Testis (tissue), 3 donors: Measurements from ENCODE around the gene DAB1. TPM values are rescaled to one million over a fixed set of nuclear protein-coding genes. Genes with fewer than 3 reads are reported as not detected.
A peak's percentile ranks its signal among the peaks of the same experiment; 100 is the strongest.

Experiments
- DNase-seq: peaks from one replicate; pipeline ENCODE4 v3.0.0-alpha.2; 2019
- H3K27ac ChIP-seq, 2 donors: fragments of 200-600 bp; sonication (generic); one replicate each; pipeline ENCODE4 v1.5.1; 2019
- H3K27me3 ChIP-seq: fragments of 200-600 bp; sonication (generic); one replicate; pipeline ENCODE4 v1.5.1; 2019
- H3K36me3 ChIP-seq: fragments of 200-600 bp; sonication (generic); one replicate; pipeline ENCODE4 v1.5.1; 2017; ENCODE audit warnings: low read depth; ENCODE audit errors: missing control alignments
- H3K4me1 ChIP-seq: fragments of 200-600 bp; sonication (generic); one replicate; pipeline ENCODE4 v1.5.1; 2019
- H3K4me3 ChIP-seq, 2 donors: fragments of 200-600 bp; sonication (generic); one replicate each; pipeline ENCODE4 v1.5.1; 2017 to 2019
- H3K9me3 ChIP-seq: fragments of 200-600 bp; sonication (generic); one replicate; pipeline ENCODE4 v1.5.1; 2017
- POLR2A ChIP-seq: fragments of 450-650 bp; IDR thresholded peaks from one replicate; pipeline ENCODE4 v1.6.1; 2017; ENCODE audit warnings: antibody characterized with exemption, mild to moderate bottlenecking, moderate library complexity
- WGBS, 2 donors: methylation state at CpG; one replicate each; pipeline ENCODE4 v1.1.5; 2018; 5-methylcytosine and 5-hydroxymethylcytosine counted together
- intact Hi-C: fragments of 100-400 bp; cut with DNase I; formaldehyde crosslinking; loops from one replicate; pipeline ENCODE4 v1.15.1; 2023; ENCODE audit warnings: low total_unique reads
- polyA plus RNA-seq: library from polyadenylated mRNA; stranded (reverse); fragments of 350-450 nt; fragmentation: Illumina TruSeq; extraction: RNeasy Lipid Tissue Mini Kit (QIAGEN cat#74804); gene quantifications from one replicate; pipeline ENCODE4 v1.2.3, GENCODE V29; 2014; ENCODE audit warnings: low read depth, low replicate concordance; ENCODE audit not compliant: insufficient read depth
- total RNA-seq, 2 donors: library from RNA; depleted of rRNA; stranded (reverse); fragments of >200 nt; gene quantifications; one replicate each; pipeline ENCODE4 v1.2.3, GENCODE V29; 2016
- TF ChIP-seq, protein P1 (sequence below), 3 experiments: fragments of 450-650 bp in 2 of 3; fragments of 200-600 bp in 1 of 3; sonication (generic) in 1 of 3; IDR thresholded peaks; one replicate each; pipeline ENCODE4 v1.5.1; 2016 to 2019; ENCODE audit warnings: antibody characterized with exemption in 3 of 3, mild to moderate bottlenecking in 2 of 3, moderate library complexity in 1 of 3

Gene DAB1
- total and polyA plus RNA-seq, 3 donors from 2014 or later = 0.79 to 1.7 (median 1.2) TPM

DNA sequence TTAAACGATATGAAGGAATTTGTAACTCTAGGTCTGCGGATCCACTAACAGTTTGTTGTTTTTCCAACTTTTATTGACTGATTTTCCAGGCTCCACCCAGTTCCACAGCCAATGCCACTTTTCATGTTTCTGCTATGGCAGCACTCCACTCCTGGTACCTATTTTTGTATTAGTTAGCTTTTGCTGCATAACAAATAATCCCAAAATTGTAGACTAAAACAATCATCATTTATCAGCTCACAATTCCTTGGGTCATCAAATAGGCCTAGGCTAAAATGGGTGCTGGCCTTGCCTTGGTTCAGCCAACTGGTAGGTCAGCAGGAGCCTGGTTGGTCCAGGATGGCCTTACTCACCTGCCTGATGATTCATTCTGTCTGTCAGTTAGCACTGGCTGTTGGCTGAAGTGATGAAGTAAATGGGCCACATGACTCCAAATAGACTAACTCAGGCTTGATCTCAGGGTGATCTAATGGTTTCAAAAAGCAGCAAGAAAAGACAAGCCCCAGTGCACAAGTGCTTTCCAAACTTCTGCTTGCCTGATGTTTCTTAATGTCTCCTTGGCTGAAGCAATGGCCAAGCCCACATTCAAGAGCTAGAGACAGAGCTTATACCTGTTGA lies 454.9 kb downstream of the DAB1 start:
- Histone ChIP-seq H3K27ac (no peak overlapping the region), H3K4me3 (no peak overlapping the region), H3K36me3 (no peaks in the 10 kb centered on the region), H3K9me3 (no peaks in the 10 kb centered on the region), H3K27me3 (no peaks in the 10 kb centered on the region), H3K4me1 (no peaks in the 10 kb centered on the region)
- no peak for DNase-seq
- intact Hi-C loops = no loop called here
- 72 to 77% methylated on average over 2 of the region's 2 CpGs for WGBS, 2 donors
- TF ChIP-seq, protein P1, sequence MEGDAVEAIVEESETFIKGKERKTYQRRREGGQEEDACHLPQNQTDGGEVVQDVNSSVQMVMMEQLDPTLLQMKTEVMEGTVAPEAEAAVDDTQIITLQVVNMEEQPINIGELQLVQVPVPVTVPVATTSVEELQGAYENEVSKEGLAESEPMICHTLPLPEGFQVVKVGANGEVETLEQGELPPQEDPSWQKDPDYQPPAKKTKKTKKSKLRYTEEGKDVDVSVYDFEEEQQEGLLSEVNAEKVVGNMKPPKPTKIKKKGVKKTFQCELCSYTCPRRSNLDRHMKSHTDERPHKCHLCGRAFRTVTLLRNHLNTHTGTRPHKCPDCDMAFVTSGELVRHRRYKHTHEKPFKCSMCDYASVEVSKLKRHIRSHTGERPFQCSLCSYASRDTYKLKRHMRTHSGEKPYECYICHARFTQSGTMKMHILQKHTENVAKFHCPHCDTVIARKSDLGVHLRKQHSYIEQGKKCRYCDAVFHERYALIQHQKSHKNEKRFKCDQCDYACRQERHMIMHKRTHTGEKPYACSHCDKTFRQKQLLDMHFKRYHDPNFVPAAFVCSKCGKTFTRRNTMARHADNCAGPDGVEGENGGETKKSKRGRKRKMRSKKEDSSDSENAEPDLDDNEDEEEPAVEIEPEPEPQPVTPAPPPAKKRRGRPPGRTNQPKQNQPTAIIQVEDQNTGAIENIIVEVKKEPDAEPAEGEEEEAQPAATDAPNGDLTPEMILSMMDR (IDR thresholded peaks at IDR 0.05) = no peak
- TF ChIP-seq POLR2A = no peak

DNA sequence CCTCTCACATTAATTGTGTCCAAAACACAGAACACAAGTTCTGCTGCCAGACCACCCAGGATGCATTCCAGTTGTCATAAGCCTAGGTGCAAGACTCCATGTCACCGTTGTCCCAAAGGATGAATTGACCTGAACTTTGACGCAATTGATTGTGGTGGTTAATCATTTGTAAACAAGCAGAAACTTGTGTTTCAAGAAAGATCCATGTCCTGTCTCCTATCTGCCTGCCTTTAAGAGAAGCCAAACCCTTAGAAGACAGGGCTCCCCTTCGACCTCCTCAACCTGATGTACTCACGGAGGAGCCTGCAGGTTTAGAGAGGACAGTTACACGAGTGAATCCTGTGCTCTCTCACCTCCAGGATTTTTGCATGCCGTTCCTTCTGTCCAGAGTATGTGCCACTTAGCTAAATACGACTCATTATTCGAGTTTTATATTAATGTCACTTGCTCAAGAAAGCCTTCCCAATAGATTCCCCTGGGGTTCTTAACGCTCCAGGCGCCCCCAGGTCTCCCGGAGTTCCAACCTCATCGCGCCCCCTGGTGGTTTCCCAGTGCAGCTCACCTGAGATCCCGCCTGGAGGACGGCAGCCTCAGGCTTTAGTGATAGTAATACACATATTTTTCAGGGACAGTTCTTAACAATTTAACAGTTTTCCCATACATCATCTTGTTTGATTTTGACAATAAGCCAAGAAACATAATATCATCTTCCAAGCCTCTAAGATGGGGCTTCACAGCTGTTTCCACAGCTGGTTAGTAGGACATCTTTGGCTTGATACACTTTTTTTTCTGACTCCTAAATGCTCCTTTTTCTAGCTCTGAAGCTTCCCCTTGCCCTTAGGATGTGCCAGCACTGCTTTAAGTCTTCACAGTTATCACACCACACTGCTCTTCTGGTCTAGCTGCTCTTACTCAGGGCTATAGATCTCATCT lies 455.7 kb downstream of the DAB1 start:
- H3K4me3 ChIP-seq = no peak overlapping the region
- intact Hi-C loops = no loop called here
- WGBS, 2 donors = 39 to 40% methylated on average over 15 of the region's 15 CpGs

DNA sequence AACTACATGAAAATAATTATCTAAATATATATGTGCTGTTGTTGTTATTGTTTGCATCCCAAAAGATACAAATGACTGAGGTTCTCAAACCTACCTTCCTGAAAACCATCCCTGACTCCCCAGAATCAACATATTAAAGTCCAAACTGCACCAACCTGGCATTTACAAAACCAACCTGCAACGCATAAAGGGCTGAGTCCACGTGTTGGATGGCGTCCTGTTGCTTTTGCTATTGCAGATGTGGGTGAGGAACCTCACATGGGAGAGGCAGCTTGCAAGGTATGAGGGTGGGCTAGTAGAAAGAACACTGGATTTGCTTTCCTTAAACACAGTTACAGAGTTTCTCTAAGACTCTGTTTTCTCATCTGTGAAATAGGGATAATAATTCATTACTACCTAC lies 456.5 kb downstream of the DAB1 start:
- Histone ChIP-seq H3K36me3 (no peaks in the 10 kb centered on the region), H3K27ac (no peak overlapping the region), H3K4me3 (no peak overlapping the region), H3K9me3 (no peaks in the 10 kb centered on the region), H3K4me1 (no peaks in the 10 kb centered on the region), H3K27me3 (no peaks in the 10 kb centered on the region)
- WGBS, 2 donors = 67 to 75% methylated on average over 3 of the region's 3 CpGs
- TF ChIP-seq POLR2A = no peak
- TF ChIP-seq, protein P1 (IDR thresholded peaks at IDR 0.05) = no peak
- intact Hi-C loops = no loop called here
- no peak for DNase-seq

More for the DNA sequence above, 455.7 kb downstream of the DAB1 start:
- Histone ChIP-seq H3K36me3 (no peaks in the 10 kb centered on the region), H3K9me3 (no peaks in the 10 kb centered on the region), H3K27ac (no peak overlapping the region), H3K4me1 (no peaks in the 10 kb centered on the region), H3K27me3 (no peaks in the 10 kb centered on the region)
- TF ChIP-seq, protein P1 (IDR thresholded peaks at IDR 0.05) = peak; percentile 33 to 67 (median 60)
- no peak for TF ChIP-seq POLR2A
- DNase-seq = peak; percentile 67

DNA sequence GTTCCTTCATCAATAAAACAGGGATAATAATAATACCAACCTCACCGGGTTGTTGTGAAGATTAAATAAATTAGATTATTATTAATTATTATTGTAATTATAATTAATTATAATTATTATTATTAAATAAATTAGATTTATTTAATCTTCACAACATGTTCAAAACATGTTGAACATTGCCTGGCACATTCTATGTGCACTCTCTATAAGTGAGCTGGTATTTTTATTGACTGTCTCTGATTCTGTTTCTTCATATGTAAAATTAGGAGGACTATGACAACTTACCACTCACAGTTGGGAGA lies 457.2 kb downstream of the DAB1 start:
- no peak for TF ChIP-seq POLR2A
- TF ChIP-seq, protein P1 (IDR thresholded peaks at IDR 0.05) = no peak
- Histone ChIP-seq H3K27me3 (no peaks in the 10 kb centered on the region), H3K27ac (no peak overlapping the region), H3K4me3 (no peak overlapping the region), H3K36me3 (no peaks in the 10 kb centered on the region), H3K4me1 (no peaks in the 10 kb centered on the region), H3K9me3 (no peaks in the 10 kb centered on the region)
- intact Hi-C loops = no loop called here
- no peak for DNase-seq
- WGBS, 2 donors = 91 to 92% methylated on average over 1 of the region's 1 CpG
